ENCODE measurements around the gene RAB31. TPM values are rescaled to one million over a fixed set of nuclear protein-coding genes. Genes with fewer than 3 reads are reported as not detected.
"Not testable (repeated sequence)": the region's sequence is repeated elsewhere in the genome, so short reads cannot be mapped to it uniquely, and the experiment has no call there.

RAB31 gene
- total RNA-seq, 1 donor from 2014 or later, result 0.73 TPM

DNA sequence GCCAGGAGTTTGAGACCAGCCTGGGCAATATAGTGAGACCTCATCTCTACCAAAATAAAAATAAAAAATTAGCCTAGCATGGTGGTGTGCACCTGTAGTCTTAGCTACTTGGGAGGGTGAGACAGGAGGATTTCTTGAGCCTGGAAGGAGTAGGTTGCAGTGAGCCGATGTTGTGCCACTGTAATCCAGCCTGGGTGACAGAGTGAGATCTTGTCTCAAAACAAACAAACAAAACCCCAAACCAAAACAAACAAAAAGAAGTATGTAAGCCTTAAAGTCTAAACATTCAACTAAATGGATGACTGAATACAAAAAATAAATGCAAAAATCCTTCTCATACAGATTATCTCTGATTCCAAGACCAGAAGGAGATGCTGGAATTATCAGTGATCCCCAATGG lies 58.6 kb downstream of the RAB31 start:
- Mint-ChIP-seq H3K27me3 (ENCODE audit: low read depth) (peaks cover 20% of the 10 kb centered on the region), H3K4me3 (ENCODE audit: low read depth) (no peak overlapping the region), H3K36me3 (ENCODE audit: low read depth) (no peaks in the 10 kb centered on the region), H3K9me3 (no peaks in the 10 kb centered on the region), H3K27ac (no peak overlapping the region), H3K4me1 (ENCODE audit: low read depth) (peaks cover 2% of the 10 kb centered on the region)
- DNase-seq (ENCODE audit: low spot score), result no peak
- intact Hi-C loops (cut with micrococcal nuclease), result no loop called here

DNA sequence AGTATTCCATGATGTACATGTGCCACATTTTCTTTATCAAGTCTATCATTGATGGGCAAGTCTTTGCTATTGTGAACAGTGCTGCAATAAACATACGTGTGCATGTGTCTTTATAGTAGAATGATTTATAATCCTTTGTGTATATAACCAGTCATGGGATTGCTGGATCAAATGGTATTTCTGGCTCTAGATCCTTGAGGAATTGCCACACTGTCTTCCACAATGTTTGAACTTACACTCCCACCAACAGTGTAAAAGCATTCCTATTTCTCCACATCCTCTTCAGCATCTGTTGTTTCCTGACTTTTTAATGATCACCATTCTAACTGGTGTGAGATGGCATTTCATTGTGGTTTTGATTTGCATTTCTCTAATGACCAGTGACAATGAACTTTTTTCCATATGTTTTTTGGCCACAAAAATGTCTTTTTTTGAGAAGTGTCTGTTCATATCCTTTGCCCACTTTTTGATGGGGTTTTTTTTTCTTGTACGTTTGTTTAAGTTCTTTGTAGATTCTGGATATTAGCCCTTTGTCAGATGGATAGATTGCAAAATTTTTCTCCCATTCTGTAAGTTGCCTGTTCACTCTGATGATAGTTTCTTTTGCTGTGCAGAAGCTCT lies 60.1 kb downstream of the RAB31 start:
- H3K4me1 Mint-ChIP-seq (ENCODE audit: low read depth); H3K36me3 Mint-ChIP-seq (ENCODE audit: low read depth); H3K4me3 Mint-ChIP-seq (ENCODE audit: low read depth); intact Hi-C loops (cut with micrococcal nuclease); H3K27ac Mint-ChIP-seq; DNase-seq (ENCODE audit: low spot score); H3K9me3 Mint-ChIP-seq: not testable (repeated sequence)
- peaks cover 28% of the 10 kb centered on the region for H3K27me3 Mint-ChIP-seq (ENCODE audit: low read depth)

DNA sequence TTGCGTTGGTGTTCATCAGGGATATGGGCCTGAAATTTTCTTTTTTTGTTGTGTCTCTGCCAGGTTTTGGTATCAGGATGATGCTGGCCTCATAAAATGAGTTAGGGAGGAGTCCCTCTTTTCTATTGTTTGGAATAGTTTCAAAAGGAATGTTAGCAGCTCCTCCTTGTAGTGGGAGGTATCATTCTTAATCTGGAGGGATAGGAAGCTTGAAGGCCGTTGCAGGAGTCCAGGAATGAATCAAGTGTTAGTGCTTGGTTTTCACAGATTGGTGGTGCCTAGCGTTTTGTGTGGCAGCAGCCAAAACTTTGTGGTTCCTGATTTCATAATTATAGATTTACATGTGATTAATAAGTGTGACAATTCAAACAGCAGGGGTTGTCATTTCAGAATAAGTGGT lies 62.0 kb downstream of the RAB31 start:
- H3K9me3 Mint-ChIP-seq; H3K4me1 Mint-ChIP-seq (ENCODE audit: low read depth); H3K4me3 Mint-ChIP-seq (ENCODE audit: low read depth); intact Hi-C loops (cut with micrococcal nuclease); H3K36me3 Mint-ChIP-seq (ENCODE audit: low read depth); H3K27ac Mint-ChIP-seq; DNase-seq (ENCODE audit: low spot score): not testable (repeated sequence)
- peaks cover 32% of the 10 kb centered on the region for H3K27me3 Mint-ChIP-seq (ENCODE audit: low read depth)

DNA sequence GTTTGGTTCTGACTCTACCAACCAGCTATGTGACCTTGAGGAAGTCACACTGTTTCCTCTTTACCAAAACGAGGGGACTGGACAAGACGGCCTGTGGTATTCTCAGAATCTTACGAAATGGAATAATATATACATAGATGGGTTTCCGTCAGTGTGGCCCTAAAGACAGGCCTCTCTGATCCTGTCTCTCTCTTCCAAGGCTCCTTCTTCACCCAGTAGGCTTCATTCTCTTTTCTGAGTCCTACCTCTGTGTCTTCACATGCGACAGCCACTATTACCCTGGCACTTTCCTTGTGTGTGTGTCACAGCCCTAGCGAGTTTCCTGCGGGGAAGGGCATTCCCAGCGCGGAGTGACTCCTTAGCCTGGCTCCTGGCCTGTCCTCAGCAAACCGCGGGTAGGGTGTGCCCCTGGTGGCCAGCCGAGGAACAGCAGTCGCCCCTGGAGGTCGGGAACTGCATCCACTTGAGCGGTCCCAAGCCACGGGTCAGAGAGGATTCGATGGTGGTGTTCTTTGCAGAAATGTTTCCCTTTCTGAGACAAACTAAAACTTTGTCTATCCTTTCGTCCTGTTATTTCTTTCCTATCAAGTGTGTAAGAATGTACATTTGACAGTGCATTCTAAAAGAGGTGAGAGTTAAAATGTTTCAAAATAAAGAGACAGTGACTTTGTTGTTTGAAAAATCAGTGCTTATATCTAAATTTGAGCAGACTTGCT lies 63.3 kb downstream of the RAB31 start:
- intact Hi-C loops (cut with micrococcal nuclease), result no loop called here
- no peak overlapping the region for H3K27ac Mint-ChIP-seq
- H3K4me1 Mint-ChIP-seq (ENCODE audit: low read depth), result peaks cover 2% of the 10 kb centered on the region
- DNase-seq (ENCODE audit: low spot score), result peak; percentile 40
- peaks cover 38% of the 10 kb centered on the region for H3K27me3 Mint-ChIP-seq (ENCODE audit: low read depth)
- H3K9me3 Mint-ChIP-seq, result no peaks in the 10 kb centered on the region
- H3K36me3 Mint-ChIP-seq (ENCODE audit: low read depth), result no peaks in the 10 kb centered on the region
- H3K4me3 Mint-ChIP-seq (ENCODE audit: low read depth), result no peak overlapping the region

DNA sequence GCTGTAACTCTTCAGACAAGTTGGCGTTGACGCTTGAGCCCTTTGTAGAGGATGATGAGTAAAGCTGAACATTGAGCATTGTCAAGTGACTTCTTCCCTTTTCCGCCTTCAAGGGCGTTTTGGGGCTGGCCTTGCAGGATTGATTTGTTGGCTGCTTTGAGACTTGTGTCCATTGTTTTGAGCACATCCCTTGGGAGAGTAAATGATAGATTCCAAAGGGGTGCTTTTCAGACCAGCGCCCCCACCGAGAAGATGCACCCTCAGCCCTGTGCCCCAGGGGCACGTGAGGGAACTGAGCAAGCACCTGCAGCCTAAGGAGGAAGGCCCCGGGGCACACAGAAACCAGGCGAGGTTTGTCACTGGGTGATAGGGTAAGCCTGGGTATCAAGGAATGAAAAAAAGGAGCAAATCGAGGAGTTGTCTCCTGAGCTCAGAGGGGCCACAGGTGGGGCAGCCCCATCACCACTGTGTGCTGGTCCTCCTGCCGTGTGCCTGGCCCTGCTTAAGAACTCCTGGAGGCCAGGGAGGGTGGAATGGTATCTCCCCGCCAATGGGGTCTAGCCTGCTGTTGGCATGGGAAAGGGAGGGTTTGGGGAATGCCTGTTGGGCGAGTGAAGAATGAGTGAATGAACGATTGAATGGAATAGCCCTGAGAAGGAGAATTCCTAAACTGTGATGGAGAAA lies 64.0 kb downstream of the RAB31 start:
- Mint-ChIP-seq H3K27me3 (ENCODE audit: low read depth) (peaks cover 38% of the 10 kb centered on the region), H3K4me1 (ENCODE audit: low read depth) (peaks cover 2% of the 10 kb centered on the region), H3K9me3 (no peaks in the 10 kb centered on the region), H3K27ac (no peak overlapping the region), H3K4me3 (ENCODE audit: low read depth) (no peak overlapping the region), H3K36me3 (ENCODE audit: low read depth) (no peaks in the 10 kb centered on the region)
- DNase-seq (ENCODE audit: low spot score), result no peak
- intact Hi-C loops (cut with micrococcal nuclease), result no loop called here

DNA sequence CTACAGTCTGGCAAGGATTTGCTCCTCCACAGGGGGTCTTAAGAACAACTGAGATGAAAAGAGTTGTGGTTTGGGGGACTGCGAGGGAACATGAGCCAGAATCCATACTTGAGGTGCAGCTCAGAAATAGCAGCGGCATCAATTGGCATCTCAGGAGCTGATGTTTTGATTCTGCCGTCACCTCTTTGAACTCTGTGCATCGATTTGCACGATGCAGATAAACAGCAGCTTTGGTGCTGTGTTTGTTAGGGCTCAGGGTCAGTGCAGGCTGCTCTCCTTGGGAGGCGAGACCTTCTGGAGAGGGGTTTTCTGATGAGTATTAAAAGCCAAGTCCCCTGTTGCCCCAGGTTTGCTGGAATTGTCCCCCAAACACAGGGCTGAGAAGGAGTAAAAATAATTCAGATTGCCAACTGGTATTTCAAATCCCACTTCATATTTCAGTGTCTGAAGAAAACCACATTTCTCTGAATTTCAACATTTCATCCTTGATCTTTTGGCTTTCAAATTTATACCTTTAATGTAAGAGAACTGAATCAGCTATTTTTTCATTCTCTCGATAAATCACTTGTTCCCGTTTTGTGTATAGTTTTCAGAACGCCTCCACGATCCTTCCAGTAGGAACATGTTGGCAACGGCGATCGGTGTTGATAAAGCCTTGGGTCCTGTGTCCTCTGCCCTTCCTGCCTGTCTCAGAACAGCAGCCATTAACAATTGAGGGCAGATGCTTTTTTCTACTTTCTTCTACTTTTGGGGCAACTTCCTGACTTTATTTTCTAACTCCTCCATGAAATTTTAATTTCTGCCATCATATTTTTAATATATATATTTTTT lies 65.0 kb downstream of the RAB31 start:
- intact Hi-C loops (cut with micrococcal nuclease), result no loop called here
- no peaks in the 10 kb centered on the region for H3K36me3 Mint-ChIP-seq (ENCODE audit: low read depth)

DNA sequence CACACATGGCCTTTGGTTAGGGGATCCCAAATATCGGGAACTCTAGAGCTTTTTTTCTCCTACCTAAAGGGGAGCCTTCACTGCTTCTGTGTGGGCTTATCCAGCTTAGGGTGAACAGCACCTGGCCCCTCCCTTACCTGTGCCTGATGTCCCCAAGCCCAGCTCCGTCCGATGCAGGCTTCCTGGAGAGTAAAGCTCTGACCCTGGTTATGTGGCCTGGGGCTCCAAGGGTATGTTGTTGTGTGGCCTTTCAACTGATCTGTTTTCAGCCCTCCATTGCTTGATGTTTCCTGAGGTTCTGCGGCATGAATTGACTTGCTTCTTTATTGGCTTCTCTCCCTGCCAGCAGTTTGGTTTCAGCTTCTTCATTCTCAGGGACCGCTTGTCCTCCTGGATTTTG lies 66.0 kb downstream of the RAB31 start:
- DNase-seq (ENCODE audit: low spot score), result no peak
- H3K4me1 Mint-ChIP-seq (ENCODE audit: low read depth), result peaks cover 2% of the 10 kb centered on the region
- H3K4me3 Mint-ChIP-seq (ENCODE audit: low read depth), result no peak overlapping the region
- H3K27me3 Mint-ChIP-seq (ENCODE audit: low read depth), result peaks cover 36% of the 10 kb centered on the region
- no peaks in the 10 kb centered on the region for H3K9me3 Mint-ChIP-seq
- H3K27ac Mint-ChIP-seq, result no peak overlapping the region
- intact Hi-C loops (cut with micrococcal nuclease), result no loop called here
- no peaks in the 10 kb centered on the region for H3K36me3 Mint-ChIP-seq (ENCODE audit: low read depth)

More for the DNA sequence above, 65.0 kb downstream of the RAB31 start:
- Mint-ChIP-seq H3K27ac (no peak overlapping the region), H3K4me1 (ENCODE audit: low read depth) (peaks cover 2% of the 10 kb centered on the region), H3K4me3 (ENCODE audit: low read depth) (no peak overlapping the region), H3K27me3 (ENCODE audit: low read depth) (peaks cover 36% of the 10 kb centered on the region), H3K9me3 (no peaks in the 10 kb centered on the region)
- no peak for DNase-seq (ENCODE audit: low spot score)

DNA sequence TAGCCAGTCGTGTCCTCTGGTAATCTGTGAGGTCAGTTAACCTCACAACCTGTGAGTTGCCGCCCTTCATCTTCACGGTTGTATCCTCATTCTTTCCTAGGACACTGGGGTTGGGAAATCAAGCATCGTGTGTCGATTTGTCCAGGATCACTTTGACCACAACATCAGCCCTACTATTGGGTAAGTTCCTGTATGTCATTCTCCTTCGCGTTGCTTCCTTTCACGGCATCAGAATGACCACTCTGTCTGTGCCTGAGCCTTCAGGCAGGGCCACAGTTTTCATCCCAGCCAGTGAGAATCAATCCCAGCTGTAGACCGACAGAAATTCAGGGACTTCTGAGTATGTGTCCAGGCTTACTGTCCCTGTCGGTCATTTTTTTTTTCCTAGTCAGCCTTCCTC lies 67.1 kb downstream of the RAB31 start:
- Mint-ChIP-seq H3K9me3 (no peaks in the 10 kb centered on the region), H3K27me3 (ENCODE audit: low read depth) (peaks cover 27% of the 10 kb centered on the region), H3K36me3 (ENCODE audit: low read depth) (no peaks in the 10 kb centered on the region), H3K4me1 (ENCODE audit: low read depth) (peaks cover 2% of the 10 kb centered on the region), H3K27ac (no peak overlapping the region), H3K4me3 (ENCODE audit: low read depth) (no peak overlapping the region)
- DNase-seq (ENCODE audit: low spot score), result no peak
- intact Hi-C loops (cut with micrococcal nuclease), result no loop called here

DNA sequence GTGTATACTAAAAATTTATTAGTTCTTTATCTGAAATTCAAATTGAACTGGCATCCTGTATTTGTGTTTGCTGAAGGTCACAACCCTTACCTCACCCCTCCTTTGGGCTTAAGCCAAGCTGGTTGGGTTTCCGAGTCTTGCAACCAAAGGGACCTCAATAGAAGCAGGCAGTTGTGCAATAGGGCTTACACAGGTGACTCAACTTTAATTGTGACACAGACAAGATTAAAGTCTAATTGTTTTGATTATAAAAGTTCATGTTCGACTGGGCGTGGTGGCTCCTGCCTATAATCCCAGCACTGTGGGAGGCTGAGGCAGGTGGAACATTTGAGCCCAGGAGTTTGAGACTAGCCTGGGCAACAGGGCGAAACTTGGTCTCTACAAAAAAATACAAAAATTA lies 71.5 kb downstream of the RAB31 start:
- intact Hi-C loops (cut with micrococcal nuclease), result no loop called here
- no peak overlapping the region for H3K27ac Mint-ChIP-seq
- DNase-seq (ENCODE audit: low spot score), result no peak
- H3K27me3 Mint-ChIP-seq (ENCODE audit: low read depth), result peaks cover 8% of the 10 kb centered on the region
- no peaks in the 10 kb centered on the region for H3K4me1 Mint-ChIP-seq (ENCODE audit: low read depth)
- H3K4me3 Mint-ChIP-seq (ENCODE audit: low read depth), result no peak overlapping the region
- H3K9me3 Mint-ChIP-seq, result no peaks in the 10 kb centered on the region
- no peaks in the 10 kb centered on the region for H3K36me3 Mint-ChIP-seq (ENCODE audit: low read depth)

DNA sequence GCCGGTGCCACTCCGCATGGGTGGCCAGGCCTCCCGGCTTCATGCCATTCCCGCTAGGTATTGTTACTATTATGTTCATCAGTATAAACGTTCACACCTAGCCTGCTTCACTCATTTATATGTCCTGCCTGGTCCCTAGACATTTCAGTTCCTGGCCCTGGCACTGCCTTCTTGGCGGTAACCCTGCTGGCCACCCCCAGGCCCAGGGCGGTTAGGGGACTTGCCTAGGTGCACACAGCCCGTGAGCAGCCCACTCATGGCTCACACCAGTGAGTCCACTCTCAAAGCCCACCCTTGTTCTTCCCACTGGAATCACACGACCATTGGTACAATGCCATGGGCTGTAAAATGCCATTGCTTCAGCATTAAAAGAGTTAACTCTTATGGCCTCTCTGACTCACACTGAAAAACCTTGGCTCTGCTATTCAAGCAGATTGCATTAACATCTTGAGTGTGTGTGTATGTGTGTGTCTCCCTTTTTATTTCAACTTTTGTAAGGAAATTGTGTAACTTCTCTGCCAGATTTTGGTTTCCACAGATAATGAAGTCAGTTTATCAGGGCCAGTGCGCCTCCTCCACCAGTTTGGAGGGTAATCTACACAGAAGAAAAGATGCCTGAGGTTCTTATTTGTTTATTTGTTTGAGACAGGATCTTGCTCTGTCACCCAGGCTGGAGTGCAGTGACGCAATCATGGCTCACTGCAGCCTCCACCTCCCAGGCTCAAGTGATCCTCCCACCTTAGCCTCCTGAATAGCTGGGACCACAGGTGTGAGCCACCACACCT lies 74.2 kb downstream of the RAB31 start:
- H3K4me3 Mint-ChIP-seq (ENCODE audit: low read depth), result no peak overlapping the region
- DNase-seq (ENCODE audit: low spot score), result no peak
- no peaks in the 10 kb centered on the region for H3K36me3 Mint-ChIP-seq (ENCODE audit: low read depth)
- H3K4me1 Mint-ChIP-seq (ENCODE audit: low read depth), result peaks cover 5% of the 10 kb centered on the region
- H3K27me3 Mint-ChIP-seq (ENCODE audit: low read depth), result peaks cover 8% of the 10 kb centered on the region
- H3K9me3 Mint-ChIP-seq, result no peaks in the 10 kb centered on the region
- intact Hi-C loops (cut with micrococcal nuclease), result no loop called here
- no peak overlapping the region for H3K27ac Mint-ChIP-seq

DNA sequence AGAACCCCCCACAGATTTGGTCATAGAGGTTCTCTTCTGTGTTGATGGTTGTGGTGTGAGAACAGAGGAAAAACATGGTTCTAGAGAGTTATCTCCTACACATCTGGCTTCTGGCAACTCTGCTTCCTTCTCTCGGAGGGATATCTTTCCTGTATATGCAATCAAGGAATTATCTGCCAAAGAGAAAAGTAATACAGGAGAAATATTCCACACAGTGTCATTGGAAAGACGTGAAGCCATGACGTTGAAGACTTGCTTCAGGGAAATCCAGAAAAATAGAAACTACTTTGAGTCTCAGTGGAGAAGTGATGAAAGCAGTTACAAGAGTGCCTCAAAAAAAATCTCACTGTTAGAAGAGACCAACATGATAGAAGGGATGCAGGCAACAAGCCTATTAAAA lies 78.5 kb downstream of the RAB31 start:
- Mint-ChIP-seq H3K4me3 (ENCODE audit: low read depth) (no peak overlapping the region), H3K4me1 (ENCODE audit: low read depth) (peaks cover 5% of the 10 kb centered on the region), H3K27ac (no peak overlapping the region), H3K36me3 (ENCODE audit: low read depth) (no peaks in the 10 kb centered on the region), H3K9me3 (peaks cover 4% of the 10 kb centered on the region), H3K27me3 (ENCODE audit: low read depth) (peaks cover 21% of the 10 kb centered on the region)
- no peak for DNase-seq (ENCODE audit: low spot score)
- intact Hi-C loops (cut with micrococcal nuclease), result no loop called here

DNA sequence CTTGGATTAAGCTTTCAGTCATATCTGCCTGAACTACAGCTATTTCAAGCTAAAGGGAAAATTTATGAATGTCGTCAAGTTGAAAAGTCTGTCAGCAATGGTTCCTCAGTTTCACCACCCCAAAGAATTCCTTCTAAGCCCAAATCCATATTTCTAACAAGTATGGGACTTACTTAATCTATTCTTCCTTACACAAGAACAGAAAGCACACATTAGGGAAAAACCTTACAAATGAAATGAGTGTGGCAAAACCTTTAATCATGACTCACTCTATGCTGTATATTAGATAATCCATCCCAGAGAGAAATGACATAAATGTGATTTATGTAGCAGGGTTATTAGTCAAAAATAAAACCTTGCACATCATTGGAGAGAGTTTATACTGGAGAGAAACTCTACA lies 78.9 kb downstream of the RAB31 start:
- Mint-ChIP-seq H3K36me3 (ENCODE audit: low read depth) (no peaks in the 10 kb centered on the region), H3K4me3 (ENCODE audit: low read depth) (no peak overlapping the region), H3K9me3 (peaks cover 4% of the 10 kb centered on the region), H3K27me3 (ENCODE audit: low read depth) (peaks cover 21% of the 10 kb centered on the region), H3K4me1 (ENCODE audit: low read depth) (peaks cover 5% of the 10 kb centered on the region), H3K27ac (no peak overlapping the region)
- DNase-seq (ENCODE audit: low spot score), result no peak
- intact Hi-C loops (cut with micrococcal nuclease), result no loop called here
